RWPE2 (cell line): Measurements from ENCODE around the gene MYO6.

Experiments used
- ATAC-seq: fragments of 200-7000 bp; cut with Tn5 transposase; 3 replicates; pipeline ENCODE4 v1.9.1; 2021; ENCODE audit warnings: low read depth
- DNase-seq: peaks from one replicate; pipeline ENCODE4 v3.0.0-alpha.2; 2020; ENCODE audit warnings: low spot score
- H3K27ac ChIP-seq: fragments of 450-650 bp; 2 replicates; pipeline ENCODE4 v1.5.1; 2017; ENCODE audit warnings: mild to moderate bottlenecking; ENCODE audit not compliant: poor library complexity, severe bottlenecking
- H3K27me3 ChIP-seq: fragments of 250-450 bp; sonication (Bioruptor Pico); 2 replicates; pipeline ENCODE4 v1.5.1; 2021; ENCODE audit warnings: mild to moderate bottlenecking, moderate library complexity; ENCODE audit not compliant: insufficient read depth, poor library complexity, severe bottlenecking
- H3K36me3 ChIP-seq: fragments of 250-450 bp; sonication (Bioruptor Pico); 2 replicates; pipeline ENCODE4 v1.5.1; 2020; ENCODE audit warnings: low read depth, mild to moderate bottlenecking, moderate library complexity
- H3K4me1 ChIP-seq: fragments of 250-450 bp; sonication (Bioruptor Pico); 2 replicates; pipeline ENCODE4 v1.5.1; 2021; ENCODE audit warnings: mild to moderate bottlenecking, moderate library complexity; ENCODE audit not compliant: insufficient read depth, poor library complexity, severe bottlenecking
- H3K4me3 ChIP-seq: fragments of 250-450 bp; sonication (Bioruptor Pico); 2 replicates; pipeline ENCODE4 v1.5.1; 2021; ENCODE audit warnings: mild to moderate bottlenecking, moderate library complexity; ENCODE audit not compliant: severe bottlenecking
- H3K9me3 ChIP-seq: fragments of 250-450 bp; sonication (Bioruptor Pico); 2 replicates; pipeline ENCODE4 v1.5.1; 2021; ENCODE audit warnings: mild to moderate bottlenecking, moderate library complexity; ENCODE audit not compliant: severe bottlenecking
- CTCF ChIP-seq: fragments of 450-650 bp; IDR thresholded peaks from one replicate; pipeline ENCODE4 v1.5.1; 2017; ENCODE audit warnings: mild to moderate bottlenecking, moderate library complexity; ENCODE audit not compliant: poor library complexity, severe bottlenecking

MYO6 gene

GRCh38 chr6:75931011-75931680 is 182.1 kb downstream of the MYO6 start:
- no peak for ATAC-seq
- Histone ChIP-seq H3K36me3 (no peaks in the 10 kb centered on the region), H3K4me3 (no peak overlapping the region), H3K27ac (no peak overlapping the region), H3K4me1 (no peaks in the 10 kb centered on the region), H3K9me3 (no peaks in the 10 kb centered on the region), H3K27me3 (no peaks in the 10 kb centered on the region)
- TF ChIP-seq CTCF, result no peak
- no peak for DNase-seq

GRCh38 chr6:75932067-75932466 is 183.0 kb downstream of the MYO6 start:
- Histone ChIP-seq H3K36me3 (no peaks in the 10 kb centered on the region), H3K27me3 (no peaks in the 10 kb centered on the region), H3K27ac (no peak overlapping the region), H3K4me1 (no peaks in the 10 kb centered on the region), H3K4me3 (no peak overlapping the region), H3K9me3 (no peaks in the 10 kb centered on the region)
- ATAC-seq (peak; percentile 53; the same call in 2 of the 3 replicates), DNase-seq (no peak)
- peak; percentile 51 for TF ChIP-seq CTCF

- Histone ChIP-seq H3K36me3 (no peaks in the 10 kb centered on the region), H3K4me1 (no peaks in the 10 kb centered on the region), H3K9me3 (no peaks in the 10 kb centered on the region), H3K27me3 (no peaks in the 10 kb centered on the region), H3K4me3 (no peak overlapping the region), H3K27ac (no peak overlapping the region)
- no peak for TF ChIP-seq CTCF
- ATAC-seq (no peak), DNase-seq (no peak)
Measured at GRCh38 chr6:75933387-75933975, 184.4 kb downstream of the MYO6 start.

- Histone ChIP-seq H3K27me3 (no peaks in the 10 kb centered on the region), H3K4me1 (no peaks in the 10 kb centered on the region), H3K27ac (no peak overlapping the region), H3K9me3 (no peaks in the 10 kb centered on the region), H3K36me3 (no peaks in the 10 kb centered on the region), H3K4me3 (peak overlapping the region; percentile 13)
- peak; percentile 85 for TF ChIP-seq CTCF
- peak; percentile 68 for ATAC-seq
- no peak for DNase-seq
Measured at GRCh38 chr6:75934643-75935472, 185.8 kb downstream of the MYO6 start.
